Activated CD4-positive, CD25-positive, alpha-beta regulatory T cell treated with anti-CD3 and anti-CD28 coated beads, Interleukin-2, amount 50 U/mL, for 72 hours (primary cell): Measurements from ENCODE around the gene OXT.
A peak's percentile ranks its signal among the peaks of the same experiment; 100 is the strongest.

Source experiments
- DNase-seq: peaks from one replicate; pipeline ENCODE4 v3.0.0; 2021

The OXT gene

GRCh38 chr20:3071610-3072529 lies at the start of gene OXT:
Gene OXT (plus strand): TSS chr20:3071620. CDS start chr20:3071656, 36 bp downstream.
- DNase-seq, result peak; percentile 56

GRCh38 chr20:3021777-3022176 lies 49.6 kb upstream of the OXT start:
- DNase-seq, result no peak

GRCh38 chr20:3022559-3023490 lies 48.6 kb upstream of the OXT start:
- peak; percentile 7 for DNase-seq

GRCh38 chr20:3027987-3028386 lies 43.4 kb upstream of the OXT start:
- no peak for DNase-seq

- no peak for DNase-seq
Observed at GRCh38 chr20:3031524-3032147, 39.8 kb upstream of the OXT start.

GRCh38 chr20:3032624-3033023 lies 38.8 kb upstream of the OXT start:
- DNase-seq, result no peak

- no peak for DNase-seq
Observed at GRCh38 chr20:3037654-3038053, 33.8 kb upstream of the OXT start.

GRCh38 chr20:3038454-3038853 lies 33.0 kb upstream of the OXT start:
- DNase-seq, result no peak

GRCh38 chr20:3039426-3039825 lies 32.0 kb upstream of the OXT start:
- DNase-seq, result no peak

- DNase-seq, result no peak
Observed at GRCh38 chr20:3040086-3040485, 31.3 kb upstream of the OXT start.

- no peak for DNase-seq
Observed at GRCh38 chr20:3041854-3042409, 29.5 kb upstream of the OXT start.

GRCh38 chr20:3042625-3043024 lies 28.8 kb upstream of the OXT start:
- no peak for DNase-seq

GRCh38 chr20:3043322-3043721 lies 28.1 kb upstream of the OXT start, which contains the start of gene GNRH2:
Gene GNRH2 (plus strand): TSS chr20:3043622. CDS start chr20:3044415, 793 bp downstream.
- no peak for DNase-seq

- no peak for DNase-seq
Observed at GRCh38 chr20:3044336-3044965, 27.0 kb upstream of the OXT start.

- peak; percentile 77 for DNase-seq
Observed at GRCh38 chr20:3045042-3045815, 26.2 kb upstream of the OXT start.

GRCh38 chr20:3045816-3046676 lies 25.4 kb upstream of the OXT start, which contains the start of gene MRPS26:
Gene MRPS26 (plus strand): TSS chr20:3046052. CDS start chr20:3046069, 17 bp downstream.
- DNase-seq, result peak; percentile 85

- DNase-seq, result no peak
Observed at GRCh38 chr20:3046677-3047462, 24.6 kb upstream of the OXT start.

GRCh38 chr20:3047486-3048419 lies 23.7 kb upstream of the OXT start:
- DNase-seq, result no peak
